ENCODE results near the gene COG5.

- TF ChIP-seq ZNF274 (IDR thresholded peaks at IDR 0.05; ENCODE audit: low read depth, low read length) (no peak), YY1 (IDR thresholded peaks at IDR 0.05; ENCODE audit: insufficient read depth, insufficient read length) (no peak), SUZ12 (IDR thresholded peaks at IDR 0.05; ENCODE audit: extremely low read depth, insufficient read depth, insufficient read length) (no peak)
Observed at GRCh38 chr7:107152011-107152410, 411.7 kb downstream of the COG5 start.

All from NT2/D1 (cell line).